Stimulated activated CD4-positive, alpha-beta T cell treated with anti-CD3 and anti-CD28 coated beads, Interleukin-2, amount 100 ng/mL, for 48 hours (primary cell): ENCODE data around the gene AP3S2.

Source experiments
- DNase-seq, 2 donors: peaks; one replicate each; pipeline ENCODE4 v3.0.0-alpha.2; 2020

The AP3S2 gene

DNA sequence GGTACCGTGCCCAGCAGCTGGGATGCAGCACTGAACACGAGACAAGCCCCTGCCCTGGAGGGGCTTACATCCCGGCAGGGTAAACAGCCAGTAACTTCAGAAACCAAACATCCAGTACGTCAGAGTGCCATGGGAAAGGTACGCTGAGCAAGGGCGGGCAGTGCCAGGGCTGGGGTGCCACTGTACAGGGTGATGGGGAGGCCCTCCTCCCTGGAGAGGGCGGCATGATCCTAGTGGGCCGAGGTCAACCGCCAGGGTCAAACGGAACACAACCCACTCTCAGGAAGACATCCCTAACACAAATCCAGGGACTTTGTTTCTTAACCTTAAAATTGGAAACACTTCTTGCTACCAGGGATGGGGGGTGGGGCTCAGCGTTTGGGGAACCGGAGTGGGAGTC, 63.2 kb downstream of the AP3S2 start:
- no peak for DNase-seq

DNA sequence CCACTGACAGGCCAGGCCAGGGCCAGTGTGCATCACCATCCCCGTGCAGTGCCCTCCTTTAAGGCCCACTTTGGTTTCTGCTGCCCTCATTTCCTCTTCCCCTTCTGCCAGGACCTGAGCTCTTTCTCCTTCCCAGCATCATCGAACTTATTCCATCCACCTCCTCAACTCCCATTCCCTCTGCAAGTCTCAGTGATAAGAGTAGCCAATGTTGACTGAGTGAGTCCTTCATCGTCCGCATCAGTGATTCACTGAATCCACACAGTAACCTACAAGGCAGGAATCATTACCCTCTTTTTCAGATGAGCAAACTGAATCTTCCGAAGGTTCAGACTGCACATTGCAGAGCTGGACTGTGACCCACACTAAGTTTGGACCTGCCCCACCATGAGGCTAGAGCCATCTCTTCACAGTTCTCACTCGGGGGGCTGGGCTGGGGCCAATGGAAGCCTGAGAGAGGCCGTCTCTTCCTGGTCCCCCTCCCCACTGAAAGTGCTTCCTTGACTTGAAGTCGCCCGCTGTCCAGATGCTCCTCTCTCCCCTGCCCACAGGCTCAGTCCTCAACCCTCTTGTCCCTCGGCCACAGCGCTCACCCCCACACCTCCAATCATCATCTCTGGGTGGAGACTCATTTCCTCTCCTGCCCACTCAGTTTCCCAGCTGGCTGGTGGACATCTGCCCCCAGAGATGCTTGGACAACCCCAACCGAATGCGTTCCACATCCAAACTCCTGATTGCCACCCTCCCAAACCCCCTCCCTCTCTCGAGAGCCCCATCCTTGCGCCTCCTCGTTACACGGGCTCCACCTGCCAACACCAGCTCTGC, 64.0 kb downstream of the AP3S2 start:
- DNase-seq = no peak

DNA sequence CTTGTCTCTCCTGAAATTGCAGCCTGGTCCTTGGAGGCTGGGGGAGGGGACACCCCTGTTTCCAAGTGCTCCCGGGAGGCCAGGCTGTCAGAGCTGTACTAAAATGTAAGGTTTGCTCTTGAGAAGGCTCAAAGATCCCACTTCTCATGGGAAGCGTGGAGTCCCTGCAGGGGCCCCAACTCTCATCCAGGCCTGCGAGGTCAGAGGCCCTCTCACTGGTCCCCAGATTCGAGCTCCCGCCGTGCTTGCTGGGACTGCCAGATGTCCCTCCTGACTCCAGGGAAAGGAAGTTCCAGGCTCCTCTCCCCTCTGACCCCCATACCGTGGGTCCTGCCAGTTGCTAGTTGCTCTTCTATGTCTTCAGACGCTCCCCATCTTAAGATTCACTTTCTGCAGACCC, 64.6 kb downstream of the AP3S2 start:
- no peak for DNase-seq

DNA sequence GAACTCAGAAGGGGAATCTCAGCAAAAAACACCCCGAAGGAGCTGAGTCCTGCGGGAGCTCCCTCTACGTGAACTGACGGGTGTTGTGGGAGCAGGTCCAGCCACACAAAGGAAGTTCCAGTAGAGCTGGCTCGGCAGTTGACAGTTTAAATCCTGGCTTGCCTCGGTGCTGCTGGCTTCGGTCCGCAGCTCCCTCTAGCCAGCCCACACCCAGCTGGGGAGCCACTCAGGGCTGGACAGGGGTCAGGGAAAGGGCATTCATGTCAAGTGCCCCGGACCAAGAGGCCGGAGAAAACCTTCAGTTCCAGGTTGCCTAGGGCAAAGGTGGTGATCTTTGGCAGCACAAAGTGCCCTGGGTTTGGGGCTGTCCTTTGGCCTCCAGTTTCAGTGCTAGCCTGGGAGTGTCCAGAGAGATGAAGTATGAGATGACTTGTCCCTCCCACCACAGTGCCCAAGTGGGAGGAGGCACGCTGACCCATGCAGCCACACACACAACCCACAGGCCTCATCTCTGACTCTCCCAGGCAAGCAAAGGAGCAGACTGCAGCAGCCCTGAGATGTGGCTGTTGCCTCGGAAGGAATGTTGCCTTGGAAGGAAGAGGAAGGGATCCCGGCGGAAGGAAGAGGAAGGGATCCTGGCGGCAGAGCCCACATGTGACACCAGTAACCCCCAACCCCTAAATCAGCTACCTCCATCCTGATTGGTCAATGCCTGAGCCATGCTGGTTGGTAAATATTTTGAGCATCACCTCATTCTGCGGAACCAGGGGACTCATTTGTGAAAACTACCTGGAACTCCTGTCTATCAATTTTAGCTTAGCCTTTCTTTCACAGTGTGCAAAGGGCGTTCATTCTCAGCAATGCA, 65.3 kb downstream of the AP3S2 start:
- DNase-seq = no peak

DNA sequence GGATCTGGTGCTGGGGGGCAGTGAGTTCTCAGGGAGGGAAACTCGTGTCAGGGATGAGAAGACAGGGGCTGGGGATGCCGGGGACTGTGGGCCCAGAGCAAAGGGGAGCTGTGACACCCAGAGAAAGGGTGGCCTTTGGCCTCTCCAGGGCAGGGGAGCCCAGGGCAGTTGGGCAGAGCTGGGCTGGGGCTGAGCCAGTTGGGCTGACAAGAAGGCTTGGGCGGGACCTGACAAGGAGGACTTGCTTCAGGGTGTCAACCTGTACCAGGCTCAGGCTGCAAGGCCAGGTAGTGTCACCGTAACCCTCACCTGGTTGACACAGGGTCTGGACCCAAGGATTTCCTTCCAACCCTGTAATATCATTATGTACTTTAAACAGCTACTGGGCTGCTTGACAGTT, 66.0 kb downstream of the AP3S2 start:
- DNase-seq = no peak

DNA sequence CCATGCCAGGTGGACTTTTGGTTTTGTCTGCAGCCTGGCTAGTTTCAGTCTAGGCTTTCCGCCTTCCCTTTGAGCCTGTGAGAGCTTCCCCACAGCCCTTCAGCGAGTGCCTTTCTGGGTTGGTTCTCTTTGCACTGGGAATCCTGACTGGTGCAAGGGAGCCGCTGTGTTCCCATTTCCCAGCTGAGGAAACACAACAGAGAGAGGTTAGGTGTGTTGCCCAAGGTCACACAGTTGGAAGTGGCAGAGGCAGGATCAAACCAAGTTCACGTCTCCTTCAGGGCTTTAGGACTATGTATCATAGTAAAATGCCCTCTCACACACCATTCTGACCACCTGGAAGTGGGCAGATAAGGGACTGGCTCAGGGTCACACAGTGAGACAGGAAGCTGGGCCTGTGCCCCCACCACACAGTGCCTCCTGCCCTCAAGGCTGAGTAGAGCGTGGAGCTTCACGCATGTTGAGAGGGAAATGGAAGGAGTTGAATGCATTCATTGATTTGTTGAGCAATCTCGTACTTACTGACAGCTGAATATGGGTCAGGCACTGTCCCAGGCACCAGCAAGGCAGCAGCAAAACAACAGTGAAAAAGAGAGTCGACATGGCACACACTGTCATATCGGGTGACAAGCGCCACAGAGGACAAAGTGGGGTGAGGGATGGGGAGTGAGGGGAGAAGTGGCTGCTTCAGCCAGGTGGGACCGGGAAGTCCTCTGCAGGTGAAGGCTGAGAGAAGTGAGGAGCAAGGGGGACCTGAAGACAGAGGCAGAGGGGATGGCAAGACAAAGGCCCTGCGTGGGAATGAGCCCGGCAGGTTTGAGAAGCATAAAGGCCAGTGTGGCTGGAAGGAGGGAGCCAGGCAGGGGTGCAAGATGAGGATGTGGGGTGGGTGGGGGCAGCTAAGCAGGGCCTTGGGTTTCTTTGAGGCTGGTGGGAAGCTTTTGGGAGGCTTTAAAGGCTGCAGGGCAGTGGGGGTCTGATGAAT, 66.8 kb downstream of the AP3S2 start:
- DNase-seq = no peak

DNA sequence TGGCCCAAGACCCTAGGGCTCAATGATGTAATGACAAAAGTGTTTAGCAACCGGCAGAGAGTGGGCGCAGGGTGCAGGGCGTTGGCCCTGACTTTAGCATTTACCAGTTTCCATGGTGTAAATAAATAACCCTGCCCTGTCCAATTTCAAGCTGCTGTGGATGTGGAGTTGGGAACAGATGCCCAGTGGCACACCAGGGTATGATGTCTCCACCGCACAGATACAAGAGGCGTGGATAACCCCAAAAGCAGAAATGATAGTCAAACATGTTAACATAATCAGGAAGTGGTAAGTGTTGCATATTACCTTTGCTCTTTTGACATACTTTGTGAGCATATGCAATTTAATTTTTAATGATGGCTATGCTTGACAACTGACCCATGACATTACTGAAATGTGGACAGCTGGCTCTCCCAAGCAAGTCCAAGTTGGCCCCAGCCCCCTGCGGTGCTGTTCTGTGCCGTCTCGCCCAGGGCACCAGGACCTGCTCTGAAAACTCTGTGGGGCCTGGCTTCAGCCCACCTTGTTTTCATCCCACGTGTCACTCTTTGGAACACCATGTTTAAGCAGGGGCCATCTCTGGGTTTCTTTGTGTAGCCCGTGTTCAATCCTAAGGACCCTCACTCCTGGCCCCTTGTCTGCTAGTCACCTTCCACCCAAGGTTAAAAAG, 68.4 kb downstream of the AP3S2 start:
- no peak for DNase-seq

DNA sequence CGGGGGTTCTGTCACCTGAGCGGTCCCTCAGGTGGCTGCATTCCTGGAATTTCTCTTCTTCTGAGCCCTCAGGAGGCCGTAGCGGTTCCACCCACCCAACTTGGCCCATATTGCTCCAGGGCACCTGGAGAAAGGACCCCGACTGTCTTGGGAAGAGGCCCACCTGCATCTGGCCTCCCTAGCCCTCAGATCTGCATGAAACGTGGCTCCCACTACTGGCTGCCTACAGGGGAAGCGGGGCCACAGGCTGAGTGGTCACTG, 69.3 kb downstream of the AP3S2 start:
- no peak for DNase-seq

DNA sequence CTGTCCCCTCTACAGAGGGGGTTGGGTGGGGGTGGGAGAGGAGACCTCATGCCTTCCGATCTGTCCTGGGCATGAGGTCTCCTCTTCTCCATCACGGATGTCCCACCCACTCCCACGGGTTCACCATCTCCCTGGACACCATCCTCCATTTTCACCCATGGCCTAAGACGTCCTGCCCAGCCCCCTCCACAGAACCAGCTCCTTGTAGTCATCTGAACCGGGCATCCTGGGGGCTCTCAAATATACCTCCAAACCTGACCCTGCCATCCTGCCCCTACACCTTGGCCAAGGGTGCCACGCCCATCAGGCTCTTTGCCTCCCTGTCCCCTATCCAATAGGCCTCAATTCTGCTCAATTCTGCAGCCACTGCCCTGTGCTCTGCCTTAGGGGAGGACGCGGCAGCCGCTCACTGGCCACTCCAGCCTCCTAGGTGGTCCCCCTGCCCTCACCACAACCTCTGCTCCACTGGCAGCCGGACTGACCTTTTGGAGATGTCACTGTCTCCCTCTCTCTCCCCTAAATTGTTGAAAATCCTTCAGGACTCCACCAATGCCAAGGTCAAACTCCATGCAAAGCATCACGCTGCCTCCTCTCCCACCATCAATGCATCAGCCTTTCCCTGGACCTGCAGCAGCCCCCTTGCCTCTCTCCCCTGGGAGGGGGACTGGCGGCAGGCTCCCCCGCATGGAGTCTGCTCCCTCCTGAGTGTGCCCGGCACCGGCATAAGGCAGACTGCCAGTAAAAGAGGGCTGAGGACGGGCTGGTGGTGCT, 69.8 kb downstream of the AP3S2 start:
- no peak for DNase-seq

DNA sequence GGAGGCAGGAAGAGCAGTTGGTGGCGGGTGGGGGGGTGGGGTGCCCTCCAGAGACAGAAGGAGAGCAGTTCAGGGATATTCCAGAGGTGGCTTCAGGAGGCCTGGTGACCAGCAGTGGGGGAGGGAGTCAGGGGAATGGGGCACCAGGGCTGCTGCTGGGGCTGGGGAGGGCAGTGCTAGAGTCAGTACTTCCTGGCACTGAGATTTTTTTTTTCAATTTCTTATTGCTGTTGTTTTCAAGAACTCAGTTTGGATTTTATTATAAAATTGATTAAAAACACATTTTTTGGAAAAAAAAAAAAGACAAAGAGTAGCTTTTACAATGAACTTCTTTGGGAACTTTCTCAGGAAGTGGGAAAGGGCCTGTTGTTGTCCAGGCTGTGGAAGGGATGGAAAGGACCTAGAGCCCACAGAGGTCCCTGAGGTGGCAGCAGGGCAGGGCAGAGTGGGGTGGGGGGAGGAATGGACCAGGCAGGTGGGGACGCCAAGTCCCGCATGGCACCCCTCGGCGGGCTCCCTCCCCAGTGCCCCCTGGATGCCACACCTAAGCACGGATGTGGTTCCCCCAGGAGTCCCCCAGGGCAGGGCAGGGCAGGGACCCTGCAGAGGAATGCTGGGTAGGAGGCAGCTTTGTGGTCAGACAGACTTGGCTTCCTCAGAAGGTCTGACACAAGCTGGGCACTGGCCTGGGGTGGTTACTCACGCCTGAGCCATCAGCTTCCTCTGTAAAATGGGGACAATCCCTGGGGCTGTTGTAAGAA, 70.7 kb downstream of the AP3S2 start:
- no peak for DNase-seq

DNA sequence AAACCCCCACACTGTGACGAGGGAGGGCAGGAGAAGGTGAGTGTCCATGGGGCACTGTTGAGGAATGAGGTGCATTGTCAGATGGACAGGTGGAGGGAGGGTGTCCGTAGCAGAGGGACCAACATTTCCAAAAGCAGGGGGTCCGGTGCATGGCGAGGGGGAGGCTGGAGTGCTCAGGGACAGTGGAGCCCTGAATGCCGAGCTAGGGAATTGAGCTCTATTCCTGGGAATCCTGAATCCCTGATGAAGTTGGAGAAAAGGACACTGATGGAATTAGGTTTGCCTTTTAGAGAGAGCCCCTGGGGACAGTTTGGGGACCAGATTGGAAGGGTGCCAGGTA, 71.2 kb downstream of the AP3S2 start:
- no peak for DNase-seq

DNA sequence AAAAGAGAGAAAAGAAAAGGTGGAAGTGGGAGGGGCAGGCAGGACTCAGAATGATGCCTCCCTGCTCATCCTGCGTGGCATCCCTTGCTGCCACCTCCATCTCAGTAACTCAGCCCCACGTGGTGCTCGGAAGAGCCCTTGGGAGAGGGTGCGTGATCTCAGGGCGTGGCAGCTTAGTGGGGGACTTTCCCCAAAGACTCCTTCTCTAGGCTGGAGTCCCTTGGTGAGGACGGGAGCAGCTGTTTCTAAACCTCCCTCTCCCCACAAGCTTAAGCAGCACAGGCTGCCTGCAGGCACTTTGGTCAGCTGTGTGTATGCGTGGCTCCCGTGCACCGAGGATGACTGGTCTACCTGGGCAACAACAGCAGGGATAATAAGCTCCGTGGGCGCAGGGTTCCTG, 71.8 kb downstream of the AP3S2 start:
- no peak for DNase-seq

DNA sequence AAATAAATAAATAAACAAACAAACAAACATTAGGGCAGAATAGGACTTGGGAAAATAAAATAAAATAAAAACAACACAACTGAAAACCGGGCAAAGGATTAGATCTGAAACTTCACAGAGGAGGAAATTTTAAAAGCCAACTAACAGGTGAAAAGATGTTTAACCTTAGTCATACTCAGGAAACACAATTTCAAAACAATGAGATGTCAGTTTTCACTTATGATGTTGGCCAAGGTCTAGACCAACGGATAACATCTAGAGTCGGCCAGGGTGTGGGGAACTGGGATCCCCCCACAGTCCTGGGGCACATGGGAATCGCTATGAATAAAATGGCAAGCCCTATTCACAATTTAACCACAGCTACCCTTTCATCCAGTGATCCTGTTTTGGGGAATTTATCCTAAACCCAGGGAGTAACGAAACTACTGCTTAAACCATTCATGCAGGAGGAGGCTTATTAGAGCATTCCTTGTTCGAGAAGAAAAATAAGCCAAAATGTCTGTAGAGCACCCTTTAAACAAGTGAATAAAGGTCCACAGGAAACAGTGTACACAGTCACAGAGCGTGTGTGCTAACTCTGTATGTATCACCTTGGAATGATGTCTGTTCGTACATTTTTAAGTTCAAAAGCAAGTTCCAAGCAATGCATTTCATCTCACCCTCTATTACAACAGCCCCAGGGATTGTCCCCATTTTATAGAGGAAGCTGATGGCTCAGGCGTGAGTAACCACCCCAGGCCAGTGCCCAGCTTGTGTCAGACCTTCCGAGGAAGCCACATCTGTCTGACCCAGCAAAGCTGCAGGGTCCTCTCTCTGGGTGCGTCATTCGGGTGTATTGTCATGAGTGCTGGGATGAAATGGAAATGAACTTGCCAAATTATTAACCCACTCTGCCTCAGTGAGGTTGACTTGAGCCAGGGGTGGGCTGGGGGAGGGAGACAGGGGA, 72.9 kb downstream of the AP3S2 start:
- no peak for DNase-seq

DNA sequence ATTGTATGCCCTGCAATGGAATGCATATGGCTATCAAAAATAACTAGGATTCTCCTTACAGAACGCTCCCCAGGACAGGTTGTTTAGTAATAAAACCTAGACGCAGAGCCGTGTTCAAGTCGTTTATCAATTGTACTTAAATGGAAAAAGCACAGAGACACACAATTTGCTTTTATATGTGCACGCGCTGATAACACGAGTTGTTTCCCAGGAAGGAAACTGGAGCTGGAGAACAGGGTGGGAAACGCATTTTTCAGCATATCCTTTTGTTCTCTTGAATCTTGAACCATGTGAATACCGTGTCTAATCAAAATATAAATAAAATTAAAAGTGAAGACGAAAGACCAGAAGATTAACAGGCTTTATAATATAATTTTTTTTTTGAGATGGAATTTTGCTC, 75.5 kb downstream of the AP3S2 start:
- DNase-seq = no peak

DNA sequence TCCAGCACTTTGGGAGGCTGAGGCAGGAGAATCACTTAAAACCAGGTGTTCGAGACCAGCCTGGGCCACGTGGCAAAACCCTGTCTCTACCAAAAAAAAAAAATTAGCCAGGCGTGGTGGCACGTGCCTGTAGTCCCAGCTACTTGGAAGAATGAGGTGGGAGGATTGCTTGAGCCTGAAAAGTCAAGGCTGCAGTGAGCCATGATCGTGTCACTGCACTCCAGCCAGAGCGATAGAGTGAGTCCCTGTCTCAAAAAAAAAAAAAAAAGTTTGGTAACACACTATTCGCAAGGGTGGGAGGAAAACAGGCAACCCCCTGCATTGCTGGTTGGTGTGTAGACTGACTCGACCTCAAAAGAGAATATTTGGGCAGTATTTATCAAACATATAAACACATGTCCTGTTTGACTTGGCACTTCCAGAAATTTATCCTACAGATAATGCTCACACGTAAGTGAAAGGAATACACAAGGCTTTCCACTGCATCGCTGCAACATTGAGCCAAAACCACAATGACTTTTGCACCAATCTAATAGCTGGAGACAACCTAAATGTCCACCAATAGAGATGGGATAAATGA, 76.0 kb downstream of the AP3S2 start:
- no peak for DNase-seq

DNA sequence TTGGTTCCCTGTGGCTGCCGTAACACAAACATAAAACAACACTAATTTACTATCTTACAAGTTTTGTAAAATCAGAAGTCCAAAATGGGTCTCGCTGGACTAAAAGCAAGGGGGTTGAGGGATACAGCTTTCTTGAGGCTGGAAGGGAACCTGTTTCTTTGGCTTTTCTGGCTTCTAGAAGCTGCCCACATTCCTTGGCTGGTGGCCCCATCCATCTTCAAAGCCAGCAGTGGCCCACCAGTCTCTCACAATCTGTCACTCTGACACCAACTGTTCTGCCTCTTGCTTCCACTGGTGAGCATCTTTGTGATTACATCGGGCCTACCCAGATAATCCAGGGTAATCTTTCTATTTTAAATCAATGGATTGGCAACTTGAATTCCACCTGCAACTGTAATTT, 78.0 kb downstream of the AP3S2 start:
- DNase-seq = no peak

DNA sequence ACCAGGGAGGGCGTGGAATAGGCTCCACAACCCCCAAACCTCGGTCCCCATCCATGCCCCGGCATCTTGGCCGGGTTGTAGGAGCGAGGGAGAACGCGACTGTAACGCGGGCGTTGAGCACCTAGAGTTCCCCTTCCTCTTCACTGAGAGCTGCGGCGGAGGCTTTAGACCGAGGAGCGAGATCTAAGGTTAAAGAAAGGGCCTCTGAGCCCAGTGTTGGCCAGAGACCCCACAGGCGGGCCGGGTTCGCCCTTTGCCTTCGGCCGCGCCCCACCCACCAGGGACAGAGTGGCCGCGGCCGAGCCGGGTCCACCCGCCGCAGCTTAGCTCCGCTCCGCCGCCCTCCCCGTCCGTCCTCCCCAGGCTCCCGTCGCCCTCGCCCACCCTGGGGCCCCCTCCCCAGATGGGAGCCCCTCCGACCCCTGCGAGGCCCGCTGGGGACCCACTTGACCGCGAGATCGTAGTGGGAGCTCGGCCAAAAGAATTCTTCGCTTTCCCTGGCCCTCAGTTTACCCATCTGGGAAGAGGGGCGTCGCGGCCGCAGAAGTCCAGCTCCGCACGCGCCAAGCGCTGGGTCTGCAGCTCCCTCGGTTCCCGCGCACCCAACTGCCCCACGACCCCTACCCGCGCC, 79.6 kb downstream of the AP3S2 start:
- no peak for DNase-seq

DNA sequence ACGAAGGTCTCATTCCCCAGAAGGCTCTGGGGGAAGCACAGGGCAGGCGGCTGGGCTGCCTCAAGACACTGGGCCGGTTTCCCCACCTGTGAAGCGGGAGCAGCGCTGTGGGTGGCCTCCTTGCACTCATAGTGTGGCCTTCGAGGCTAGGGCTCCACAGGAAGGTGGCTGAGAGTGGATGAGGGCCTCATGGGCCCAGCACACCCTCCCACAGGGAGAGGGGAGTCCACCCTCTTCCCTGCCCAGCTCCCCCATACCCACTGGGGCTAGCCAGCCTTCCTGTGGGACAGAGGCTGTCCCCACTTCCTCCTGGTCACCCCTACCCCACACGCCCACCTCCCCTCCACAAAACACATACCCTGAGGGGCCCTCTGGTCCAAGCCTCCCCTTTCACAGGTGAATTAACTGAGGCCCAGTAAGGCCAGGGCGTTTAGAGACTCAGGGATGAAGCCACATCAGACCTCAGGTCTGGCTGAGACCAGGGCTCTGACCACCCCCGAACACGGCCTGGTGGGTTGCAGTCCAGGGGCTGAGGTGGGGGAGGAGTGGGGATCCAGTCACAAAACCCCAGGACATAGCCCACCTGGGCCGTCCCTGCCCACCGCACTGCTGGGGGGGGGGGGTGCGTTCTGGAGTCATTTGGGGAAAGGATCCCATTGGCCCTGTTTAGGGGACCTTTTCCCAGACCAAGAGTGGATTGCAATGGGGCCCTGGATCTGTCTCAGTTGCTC, 80.2 kb downstream of the AP3S2 start:
- DNase-seq = no peak
